GM12872 (cell line): ENCODE measurements around the gene ZNF768.

Source experiments
- CTCF ChIP-seq: IDR thresholded peaks from 3 replicates; pipeline ENCODE4 v1.5.1; 2011; ENCODE audit warnings: low read depth, mild to moderate bottlenecking, low read length, moderate library complexity; ENCODE audit not compliant: insufficient read depth

ZNF768 gene

GRCh38 chr16:30554557-30555314 lies 28.4 kb upstream of the ZNF768 start:
- TF ChIP-seq CTCF = no peak

- TF ChIP-seq CTCF = no peak
Measured at GRCh38 chr16:30553393-30553899, 27.1 kb upstream of the ZNF768 start.

- TF ChIP-seq CTCF = no peak
Measured at GRCh38 chr16:30552956-30553355, 26.6 kb upstream of the ZNF768 start.

- no peak for TF ChIP-seq CTCF
Measured at GRCh38 chr16:30551781-30552180, 25.4 kb upstream of the ZNF768 start.

GRCh38 chr16:30548416-30549253 lies 22.3 kb upstream of the ZNF768 start:
- no peak for TF ChIP-seq CTCF

GRCh38 chr16:30546115-30546514 lies 19.7 kb upstream of the ZNF768 start:
- TF ChIP-seq CTCF = no peak

GRCh38 chr16:30543067-30543466 lies 16.7 kb upstream of the ZNF768 start:
- TF ChIP-seq CTCF = no peak
